GM23248 (cell line): ENCODE data around the gene NRP1.

Experiments
- EZH2 ChIP-seq: fragments of 200-600 bp; sonication (generic); IDR thresholded peaks from 2 replicates; pipeline ENCODE4 v1.6.1; 2018; ENCODE audit warnings: antibody characterized with exemption, mild to moderate bottlenecking; ENCODE audit not compliant: insufficient read depth, poor library complexity, severe bottlenecking
- EZH2phosphoT487 ChIP-seq: fragments of 200-600 bp; sonication (generic); IDR thresholded peaks from 2 replicates; pipeline ENCODE4 v1.6.1; 2018; ENCODE audit warnings: antibody characterized with exemption, moderate library complexity, mild to moderate bottlenecking, low read depth; ENCODE audit not compliant: insufficient read depth

DNA sequence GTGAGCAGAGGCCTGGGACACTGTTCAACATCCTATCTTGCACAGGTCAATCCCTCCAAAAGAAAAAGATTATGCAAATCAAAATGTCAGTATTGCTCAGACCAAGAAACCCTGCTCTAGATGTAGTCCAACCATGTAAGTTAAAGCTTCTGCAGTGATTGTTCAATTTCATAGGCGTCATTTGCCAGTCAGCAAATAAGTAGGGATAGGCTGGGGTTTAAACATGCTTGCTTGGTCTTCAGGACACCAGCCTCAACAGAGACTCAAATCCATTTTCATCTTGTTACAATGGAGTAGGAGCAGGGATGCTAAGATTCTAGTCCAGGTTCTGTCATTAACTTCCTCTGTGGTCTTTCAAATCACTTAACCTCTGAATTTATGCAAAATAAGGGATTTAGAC is 89.1 kb downstream of the NRP1 start:
- no peak for TF ChIP-seq EZH2
- TF ChIP-seq EZH2phosphoT487, result no peak
